Activated CD8-positive, alpha-beta memory T cell treated with anti-CD3 and anti-CD28 coated beads, Interleukin-2, amount 50 U/mL, for 24 hours (primary cell): Measurements from ENCODE around the gene SNAP29.
"Not testable (repeated sequence)": the region's sequence is repeated elsewhere in the genome, so short reads cannot be mapped to it uniquely, and the experiment has no call there.

ENCODE experiments used
- DNase-seq: peaks from one replicate; pipeline ENCODE4 v3.0.0-alpha.2; 2020; ENCODE audit errors: extremely low read depth

Gene SNAP29

DNA sequence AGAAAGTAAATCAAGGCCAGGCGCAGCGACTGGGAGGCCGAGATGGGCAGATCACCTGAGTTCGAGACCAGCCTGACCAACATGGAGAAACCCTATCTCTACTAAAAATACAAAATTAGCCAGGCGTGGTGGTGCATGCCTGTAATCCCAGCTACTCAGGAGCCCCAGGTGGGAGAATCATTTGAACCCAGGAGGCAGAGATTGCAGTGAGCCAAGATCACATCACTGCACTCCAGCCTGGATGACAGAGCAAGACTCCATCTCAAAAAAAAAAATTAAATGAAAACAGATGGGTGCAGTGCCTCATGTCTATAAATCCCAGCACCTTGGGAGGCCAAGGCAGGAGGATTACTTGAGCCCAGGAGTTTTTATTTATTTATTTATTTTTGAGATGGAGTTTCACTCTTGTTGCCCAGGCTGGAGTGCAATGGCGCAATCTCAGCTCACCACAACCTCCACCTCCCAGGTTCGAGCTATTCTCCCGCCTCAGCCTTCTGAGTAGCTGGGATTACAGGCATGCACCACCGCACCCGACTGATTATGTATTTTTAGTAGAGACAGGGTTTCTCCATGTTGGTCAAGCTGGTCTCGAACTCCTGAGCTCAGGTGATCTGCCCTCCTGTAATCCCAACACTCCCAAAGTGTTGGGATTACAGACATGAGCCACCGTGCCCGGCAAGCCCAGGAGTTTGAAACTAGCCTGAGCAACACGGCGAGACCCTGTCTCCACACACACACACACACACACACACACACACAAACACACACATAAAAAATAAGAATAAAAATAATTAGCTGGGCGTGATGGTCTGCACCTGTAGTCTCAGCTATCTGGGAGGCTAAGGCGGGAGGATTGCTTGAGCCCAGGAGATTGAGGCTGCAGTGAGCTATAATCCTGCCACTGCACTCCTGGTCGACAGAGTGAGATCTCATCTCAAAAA is 42.6 kb downstream of the SNAP29 start:
- not testable (repeated sequence) for DNase-seq

DNA sequence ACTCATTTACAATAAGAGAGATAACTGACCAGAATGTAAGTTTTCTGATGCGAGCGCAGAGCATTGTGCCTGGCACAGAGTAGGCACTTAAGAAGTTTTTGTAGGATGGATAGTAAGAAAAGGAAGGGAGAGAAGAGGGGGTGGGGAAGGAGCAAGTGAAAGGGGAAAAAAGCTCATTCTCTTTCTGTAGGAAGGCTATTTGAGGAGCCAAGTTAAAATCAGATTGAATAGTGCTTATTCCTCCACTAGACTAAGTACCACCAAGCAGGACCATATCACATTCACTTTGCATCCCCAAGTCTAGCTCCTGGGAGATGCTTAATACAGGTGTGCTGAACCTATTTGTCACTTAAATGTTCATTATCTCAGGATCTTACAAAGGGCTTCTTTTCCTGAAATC is 44.3 kb downstream of the SNAP29 start:
- DNase-seq, result no peak

DNA sequence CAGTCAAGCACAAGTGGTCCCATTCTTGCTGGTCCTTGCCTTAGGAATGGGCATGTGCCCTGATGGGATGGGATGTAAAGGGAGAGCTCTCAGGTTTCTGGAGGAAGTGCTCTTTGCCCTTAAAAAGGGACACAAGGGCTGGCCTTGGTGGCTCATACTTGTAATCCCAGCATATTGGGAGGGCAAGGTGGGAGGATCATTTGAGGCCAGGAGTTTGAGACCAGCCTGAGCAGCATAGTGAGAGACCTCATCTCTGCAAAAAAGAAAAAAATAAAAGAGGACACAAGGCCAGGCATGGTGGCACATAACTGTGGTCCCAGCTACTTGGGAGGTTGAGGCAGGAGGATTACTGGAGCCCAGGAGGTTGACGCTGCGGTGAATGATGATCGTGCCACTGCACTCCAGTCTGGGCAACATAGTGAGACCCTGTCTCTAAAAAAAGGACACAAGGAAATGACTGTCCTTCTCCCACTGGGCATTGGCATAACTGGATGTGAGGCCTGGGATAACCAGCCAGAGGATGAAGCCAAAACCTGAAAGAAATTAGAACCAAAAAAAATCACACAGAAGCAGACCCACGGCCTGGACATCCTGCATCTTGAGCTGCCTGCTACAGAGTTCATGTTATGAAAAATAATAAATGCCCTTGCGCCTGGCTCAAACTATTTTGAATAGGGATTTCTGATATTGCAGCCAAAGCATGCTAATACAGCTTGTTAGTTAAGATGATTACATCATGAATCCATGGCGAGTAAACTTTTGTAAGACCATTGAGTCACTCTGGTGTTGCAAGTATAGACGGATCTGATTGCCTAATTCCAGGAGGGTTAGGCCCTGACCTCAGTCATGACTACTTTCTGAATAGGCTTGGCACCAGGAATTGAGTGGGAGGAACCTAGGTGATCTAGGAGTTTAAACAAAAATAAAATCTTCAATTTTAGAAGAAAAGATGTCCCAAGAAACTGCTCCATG is 45.5 kb downstream of the SNAP29 start:
- no peak for DNase-seq

DNA sequence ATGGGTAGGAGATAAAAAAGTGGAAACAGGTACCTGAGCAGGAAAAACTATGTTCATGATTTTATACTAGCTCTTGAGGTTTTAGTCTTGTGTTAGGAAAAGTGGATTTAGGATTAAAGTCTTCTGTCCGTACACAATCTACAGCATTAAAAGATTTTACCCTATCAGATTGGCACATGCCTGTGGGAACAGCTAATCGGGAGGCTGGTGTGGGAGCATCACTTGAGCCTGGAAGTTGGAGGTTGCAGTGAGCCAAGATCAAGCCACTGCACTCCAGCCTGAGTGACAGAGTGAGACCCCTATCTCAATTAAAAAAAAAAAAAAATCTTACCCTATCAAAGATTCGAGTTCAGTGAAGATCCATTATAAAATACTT is 46.2 kb downstream of the SNAP29 start:
- no peak for DNase-seq

DNA sequence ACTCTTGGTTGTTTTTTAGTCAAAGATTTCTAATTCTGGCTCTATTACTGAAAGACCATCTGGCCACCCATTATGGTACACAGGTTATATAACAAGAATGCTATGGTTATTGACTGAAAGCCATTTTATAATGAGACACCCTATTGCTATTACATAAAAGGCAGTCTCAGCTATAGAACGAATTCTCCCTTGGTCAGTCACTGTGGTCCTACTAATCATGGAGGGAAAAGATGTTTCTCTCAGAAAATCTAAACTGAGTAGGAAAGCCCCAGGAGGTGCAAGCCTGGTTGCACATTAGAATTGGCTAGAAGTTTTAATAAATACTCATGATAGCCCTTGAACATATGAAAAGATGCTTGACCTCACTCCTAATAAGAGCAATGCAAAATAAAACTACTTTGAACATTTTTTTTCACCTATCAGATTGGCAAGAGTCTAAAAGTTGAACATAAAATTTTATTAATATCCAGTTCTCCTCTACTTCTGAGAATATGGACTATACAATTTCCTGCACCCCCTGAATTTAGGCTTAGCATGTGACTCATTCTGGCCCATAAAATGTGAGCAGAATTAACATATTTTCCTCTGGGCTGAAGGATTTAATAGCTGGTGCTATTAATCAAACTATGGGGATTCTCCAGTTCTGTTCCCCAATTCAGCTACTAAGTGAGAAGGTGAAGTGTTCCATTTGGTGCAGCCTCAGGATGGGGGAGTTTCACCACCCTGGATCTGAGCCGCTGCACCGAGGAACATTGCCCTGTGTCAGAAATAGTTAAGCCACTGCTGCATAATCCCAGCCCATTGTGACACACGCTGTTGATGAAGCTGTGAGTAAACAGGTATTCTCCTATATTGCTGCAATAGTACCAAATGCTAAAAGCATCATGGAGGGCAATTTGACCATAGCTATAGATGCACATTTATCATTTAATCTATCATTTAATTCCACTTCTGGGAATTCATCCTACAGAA is 46.9 kb downstream of the SNAP29 start:
- no peak for DNase-seq

DNA sequence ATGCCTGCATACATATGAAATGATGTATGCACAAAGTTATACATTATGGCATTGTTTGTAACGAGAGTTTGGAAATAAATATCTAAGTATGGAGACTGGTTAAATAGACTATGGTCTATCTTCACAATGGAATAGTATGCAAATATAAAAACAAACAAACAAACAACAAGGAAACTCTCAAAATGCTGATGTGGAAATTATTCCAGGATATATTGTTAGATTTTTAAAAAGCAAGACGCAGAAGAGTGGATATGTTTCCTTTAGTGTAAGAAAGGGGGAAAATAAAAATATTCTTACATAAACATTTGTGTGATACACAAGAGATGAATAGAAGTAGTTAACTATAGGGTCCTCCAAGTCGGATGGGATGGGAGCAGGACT is 47.6 kb downstream of the SNAP29 start:
- DNase-seq, result no peak

DNA sequence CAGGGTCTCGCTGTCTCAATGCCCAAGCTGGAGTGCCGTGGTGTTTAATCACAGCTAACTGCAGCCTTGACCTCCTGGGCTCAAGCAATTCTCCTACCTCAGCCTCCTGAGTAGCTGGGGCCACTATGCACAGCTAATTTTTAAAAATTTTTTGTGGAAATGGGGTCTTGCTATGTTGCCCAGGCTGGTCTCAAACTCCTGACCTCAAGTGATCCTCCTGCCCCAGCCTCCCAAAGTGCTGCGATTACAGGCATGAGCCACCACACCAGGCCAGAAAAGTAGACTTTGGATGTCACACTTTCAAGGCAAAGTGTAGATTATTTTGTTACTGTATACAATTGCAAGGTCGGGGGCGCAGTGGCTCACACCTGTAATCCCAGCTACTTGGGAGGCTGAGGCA is 49.9 kb downstream of the SNAP29 start:
- not testable (repeated sequence) for DNase-seq

DNA sequence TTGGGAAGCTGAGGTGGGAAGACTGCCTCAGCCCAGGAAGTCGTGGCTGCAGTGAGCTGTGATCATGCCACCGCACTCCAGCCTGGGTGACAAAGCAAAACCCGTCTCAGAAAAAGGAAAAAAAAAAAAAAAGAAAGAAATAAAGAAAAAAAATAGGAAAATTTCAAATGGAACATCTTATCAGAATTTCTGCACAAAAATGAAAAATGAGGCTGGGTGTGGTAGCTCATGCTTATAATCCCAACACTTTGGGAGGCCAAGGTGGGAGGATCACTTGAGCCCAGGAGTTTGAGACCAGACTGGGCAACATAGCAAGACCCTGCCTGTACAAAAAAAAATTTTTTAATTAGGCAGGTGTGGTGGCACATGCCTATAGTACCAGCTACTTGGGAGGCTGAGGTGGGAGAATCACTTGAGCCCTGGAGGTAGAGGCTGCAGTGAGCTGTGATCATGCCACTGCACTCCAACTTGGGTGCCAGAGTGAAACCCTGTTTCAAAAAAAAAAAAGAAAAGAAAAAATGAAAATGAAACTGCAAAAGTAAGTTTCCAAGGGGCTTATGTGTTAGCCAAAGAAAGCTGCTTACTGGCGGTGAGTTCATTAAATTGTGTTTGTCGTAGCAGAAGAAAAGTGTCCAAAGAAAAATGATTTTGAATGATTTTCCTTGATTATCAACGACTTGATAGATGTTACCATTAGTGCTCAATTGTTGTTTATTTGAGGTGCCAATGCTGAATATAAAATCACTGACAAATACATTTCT is 50.9 kb downstream of the SNAP29 start:
- DNase-seq, result no peak

DNA sequence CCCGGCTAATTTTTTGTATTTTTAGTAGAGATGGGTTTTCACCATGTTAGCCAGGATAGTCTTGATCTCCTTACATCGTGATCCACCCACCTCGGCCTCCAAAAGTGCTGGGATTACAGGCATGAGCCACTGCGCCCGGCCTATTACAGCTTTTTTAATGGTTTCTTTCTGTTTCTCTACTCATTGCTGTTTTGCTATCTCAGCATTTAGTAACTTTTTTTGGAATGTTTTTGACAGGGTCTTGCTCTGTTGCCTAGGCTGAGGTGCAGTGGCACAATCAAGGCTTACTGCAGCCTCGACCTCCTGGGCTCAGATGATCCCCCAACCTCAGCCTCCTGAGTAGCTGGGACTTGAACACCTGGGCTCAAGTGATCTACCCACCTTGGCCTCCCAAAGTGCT is 53.7 kb downstream of the SNAP29 start:
- no peak for DNase-seq

DNA sequence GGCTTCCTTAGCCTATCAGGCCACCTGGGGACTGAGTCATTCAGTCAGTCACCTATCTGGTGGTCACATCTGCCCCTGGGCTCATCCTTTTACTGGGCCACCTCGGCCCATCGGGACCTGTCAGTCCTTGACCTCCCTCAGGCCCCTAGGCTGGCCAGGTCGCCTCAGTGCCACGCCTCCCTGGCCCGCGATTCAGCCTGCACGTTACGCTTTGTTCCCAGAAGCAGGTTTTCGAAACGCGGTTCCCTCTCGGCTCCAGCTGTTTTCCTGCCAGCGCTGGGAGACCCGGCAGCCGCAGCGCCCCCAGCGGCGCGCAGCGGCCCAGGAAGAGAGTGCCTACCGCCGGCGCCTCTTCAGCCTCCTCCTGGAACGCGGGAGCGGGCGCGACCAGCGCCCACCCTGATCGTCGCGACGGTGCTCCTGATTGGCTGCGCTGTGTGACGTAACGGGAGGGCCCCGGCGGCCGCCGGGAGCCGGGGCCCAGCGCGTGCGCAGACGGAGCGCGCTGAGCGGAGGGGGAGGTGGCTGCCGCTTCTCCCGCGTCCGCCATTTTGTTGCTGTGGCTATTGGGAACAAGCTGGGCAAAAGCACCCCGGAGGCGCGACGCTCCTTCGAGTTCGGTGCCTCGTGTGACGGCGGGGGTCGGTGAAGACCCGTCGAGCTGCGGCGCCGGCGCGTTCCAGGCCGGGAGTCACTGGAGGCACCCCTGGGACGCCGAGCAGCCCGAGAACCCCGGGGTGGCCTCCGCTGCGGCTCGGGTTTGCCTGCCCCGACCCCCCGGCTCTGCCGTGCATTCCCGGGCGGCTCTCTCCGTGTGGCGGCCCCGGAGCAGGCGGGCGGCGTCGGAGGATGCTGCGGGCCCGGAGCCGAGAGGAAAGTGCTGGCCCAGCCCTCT is 58.4 kb downstream of the SNAP29 start, which contains the start of gene CRKL:
TSS of gene CRKL (plus strand) at position 492 of the 895 bp plus-strand sequence. CDS start 528 bp downstream, outside the sequence.
- DNase-seq, result peak; percentile 89

DNA sequence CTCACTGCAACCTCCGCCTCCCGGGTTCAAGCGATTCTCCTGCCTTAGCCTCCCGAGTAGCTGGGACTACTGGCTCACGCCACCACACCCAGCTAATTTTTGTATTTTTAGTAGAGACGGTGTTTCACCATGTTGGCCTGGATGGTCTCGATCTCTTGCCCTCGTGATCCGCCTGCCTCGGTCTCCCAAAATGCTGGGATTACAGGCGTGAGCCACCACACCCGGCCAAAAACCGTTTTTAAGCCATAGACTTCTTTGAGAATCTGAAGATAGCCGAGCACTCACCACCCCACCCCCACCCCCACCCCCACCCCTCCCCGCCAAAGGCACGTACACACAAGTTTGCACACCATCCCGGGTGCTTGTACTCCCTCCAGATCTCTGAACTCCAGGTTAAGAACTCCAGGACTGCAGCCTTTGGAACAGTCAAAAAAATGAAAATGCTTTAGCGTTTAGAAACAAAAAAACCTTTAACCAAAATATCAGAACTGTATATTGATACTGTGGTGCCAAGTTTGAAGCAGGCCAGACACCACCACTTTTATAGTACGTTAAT is 59.9 kb downstream of the SNAP29 start:
- no peak for DNase-seq

DNA sequence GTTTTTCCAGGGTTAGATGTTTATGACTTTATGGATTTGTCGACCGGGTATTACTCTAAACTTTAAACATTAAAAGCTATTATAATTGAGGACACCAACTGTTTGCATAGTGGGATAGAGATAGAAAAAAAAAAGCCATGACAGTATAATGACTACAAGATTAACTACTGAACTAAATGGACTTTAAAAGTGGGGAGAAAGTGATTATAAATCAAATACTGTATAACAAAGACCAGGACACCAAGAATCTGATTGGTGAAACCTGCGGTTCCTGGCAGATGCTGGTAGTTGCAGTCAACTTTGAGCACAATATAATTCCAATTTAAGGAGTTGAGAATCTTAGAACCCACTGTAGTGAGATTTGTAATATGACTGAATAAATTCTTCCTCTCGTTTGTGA is 60.9 kb downstream of the SNAP29 start:
- no peak for DNase-seq

DNA sequence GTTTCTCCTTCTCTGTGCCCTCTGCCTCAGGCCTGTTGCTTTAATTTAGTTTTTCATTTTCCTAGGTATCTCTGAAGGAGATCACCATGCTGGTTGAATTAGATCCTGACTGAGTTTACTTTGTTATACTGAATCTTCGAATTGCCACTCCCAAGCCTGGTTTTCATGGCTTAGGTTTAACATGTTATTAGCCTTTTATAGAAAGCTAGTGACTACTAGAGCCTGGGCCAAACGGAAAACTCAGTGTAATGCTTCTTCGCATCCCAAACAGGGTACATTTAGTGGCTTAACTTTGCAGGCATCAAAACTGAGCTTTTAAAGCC is 62.0 kb downstream of the SNAP29 start:
- no peak for DNase-seq

DNA sequence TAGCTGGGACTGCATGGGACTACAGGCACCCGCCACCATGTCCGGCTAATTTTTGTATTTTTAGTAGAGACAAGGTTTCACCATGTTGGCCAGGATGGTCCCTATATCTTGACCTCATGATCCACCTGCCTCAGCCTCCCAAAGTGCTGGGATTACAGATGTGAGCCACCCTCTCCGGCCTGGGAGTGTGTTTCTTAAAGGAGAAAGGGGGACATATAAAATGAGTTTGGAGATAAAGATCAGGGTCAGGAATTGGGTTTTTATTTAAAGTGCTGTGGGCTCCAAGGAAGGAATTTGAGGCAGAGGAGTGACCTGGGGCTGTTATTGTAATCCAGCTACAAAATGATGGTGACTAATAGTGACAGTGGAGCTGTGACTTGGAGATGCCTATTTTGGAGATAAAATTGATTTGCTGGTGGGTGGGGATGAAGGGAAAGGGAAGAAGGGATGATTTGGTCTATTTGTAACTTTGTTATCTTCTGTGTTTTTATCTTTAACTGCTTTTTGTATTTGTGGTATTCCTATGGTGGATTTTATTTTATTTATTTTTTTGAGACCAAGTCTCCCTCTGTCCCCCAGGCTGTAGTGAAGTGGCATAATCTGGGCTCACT is 63.4 kb downstream of the SNAP29 start:
- DNase-seq, result no peak

DNA sequence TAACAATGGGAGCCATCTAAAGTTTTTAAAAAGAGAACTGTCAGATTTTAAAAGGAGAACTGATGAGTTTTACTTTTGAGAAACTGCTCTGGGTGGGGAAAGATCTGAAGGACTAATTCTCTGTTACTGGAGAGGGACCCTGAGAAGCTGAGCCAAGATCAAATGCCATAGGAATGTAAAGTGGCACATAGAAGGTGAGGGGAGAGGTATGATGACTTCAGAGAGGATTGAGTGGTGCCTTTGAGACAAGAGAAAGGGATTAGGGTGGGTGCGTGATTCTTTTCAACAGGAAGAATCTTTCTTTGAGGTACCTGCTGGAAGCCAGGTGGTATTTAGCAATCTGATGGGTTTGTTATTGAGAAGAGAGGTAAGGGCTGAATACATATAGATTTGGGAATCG is 67.4 kb downstream of the SNAP29 start:
- no peak for DNase-seq

DNA sequence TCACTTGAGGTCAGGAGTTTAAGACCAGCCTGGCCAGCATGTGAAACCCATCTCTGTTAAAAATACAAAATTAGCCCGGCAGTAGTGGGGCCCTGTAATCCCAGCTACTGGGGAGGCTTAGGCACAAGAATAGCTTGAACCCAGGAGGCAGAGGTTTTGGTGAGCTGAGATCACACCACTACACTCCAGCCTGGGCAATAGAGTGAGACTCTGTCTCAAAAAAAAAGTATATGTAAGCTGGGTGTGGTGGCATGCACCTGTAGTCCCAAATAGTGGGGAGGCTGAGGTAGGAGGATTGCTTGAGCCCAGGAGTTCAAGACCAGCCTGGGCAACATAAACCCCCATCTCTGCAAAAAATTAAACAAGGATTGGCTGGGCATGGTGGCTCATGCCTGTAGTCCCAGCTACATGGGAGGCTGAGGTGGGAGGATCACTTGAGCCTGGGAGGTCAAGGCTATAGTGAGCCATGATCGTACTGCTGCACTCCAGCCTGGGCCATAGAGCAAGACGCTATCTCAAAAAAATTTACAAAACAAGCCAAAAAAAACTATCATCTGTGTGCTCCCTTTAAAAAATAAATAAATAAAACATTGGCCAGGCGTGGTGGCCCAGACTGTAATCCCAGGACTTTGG is 69.2 kb downstream of the SNAP29 start:
- no peak for DNase-seq

DNA sequence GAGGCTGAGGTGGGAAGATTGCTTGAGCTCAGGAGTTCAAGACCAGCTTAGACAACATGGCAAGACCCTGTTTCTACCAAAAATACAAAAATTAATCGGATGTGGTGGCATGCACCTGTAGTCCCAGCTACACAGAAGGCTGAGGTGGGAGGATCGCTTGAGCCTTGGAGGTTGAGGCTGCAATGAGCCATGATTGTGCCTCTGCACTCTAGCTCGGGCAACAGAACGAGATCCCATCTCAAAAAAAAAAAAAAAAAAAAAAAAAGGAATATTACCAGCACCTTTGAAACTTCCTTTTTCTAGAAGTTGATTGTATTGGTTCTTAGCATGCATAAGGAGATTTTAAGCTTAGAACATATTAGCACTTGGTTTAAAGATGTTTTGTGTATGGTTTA is 69.8 kb downstream of the SNAP29 start:
- DNase-seq, result no peak

DNA sequence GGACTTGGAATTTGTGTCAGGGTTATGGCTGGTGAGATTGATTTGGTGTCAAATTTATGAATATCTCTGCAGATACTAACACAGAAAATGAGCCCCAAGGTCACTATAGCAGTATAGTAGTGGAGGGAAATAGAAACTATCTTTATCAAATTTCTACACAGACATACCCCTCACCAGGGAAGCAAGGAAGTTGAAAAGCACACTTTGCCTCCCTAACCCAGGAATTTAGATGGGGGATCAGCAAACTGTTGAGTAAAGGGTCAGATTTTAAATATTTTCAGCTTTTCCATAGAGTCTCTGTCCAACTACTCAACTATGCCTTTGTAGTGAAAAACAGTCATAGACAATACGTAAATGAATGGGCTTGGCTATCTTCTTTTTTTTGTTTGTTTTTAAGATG is 71.2 kb downstream of the SNAP29 start:
- DNase-seq, result no peak
